GM12873 (cell line): Measurements from ENCODE around the gene SF3A2.

Source experiments
- CTCF ChIP-seq: IDR thresholded peaks from 2 replicates; pipeline ENCODE4 v1.5.1; 2012; ENCODE audit warnings: low read depth, mild to moderate bottlenecking, moderate library complexity, low read length, control low read depth; ENCODE audit not compliant: insufficient read depth; ENCODE audit errors: missing control alignments

The SF3A2 gene

GRCh38 chr19:2240881-2241760 lies 4.5 kb downstream of the SF3A2 start:
- TF ChIP-seq CTCF, result no peak

- no peak for TF ChIP-seq CTCF
Measured at GRCh38 chr19:2242092-2242537, 5.5 kb downstream of the SF3A2 start.

GRCh38 chr19:2242816-2243215 lies 6.2 kb downstream of the SF3A2 start:
- no peak for TF ChIP-seq CTCF

GRCh38 chr19:2243274-2244124 lies 6.9 kb downstream of the SF3A2 start:
- TF ChIP-seq CTCF, result no peak

GRCh38 chr19:2244125-2244411 lies 7.4 kb downstream of the SF3A2 start:
- TF ChIP-seq CTCF, result no peak

- no peak for TF ChIP-seq CTCF
Measured at GRCh38 chr19:2244486-2244885, 7.9 kb downstream of the SF3A2 start.

- TF ChIP-seq CTCF, result no peak
Measured at GRCh38 chr19:2245273-2245672, 8.6 kb downstream of the SF3A2 start.
